GM19467 (cell line): ENCODE measurements around the gene VTI1A.

Source experiments
- ATAC-seq: cut with Tn5 transposase; IDR thresholded peaks from one replicate; pipeline ENCODE4 v1.9.1; 2021; ENCODE audit warnings: mild to moderate bottlenecking, moderate library complexity; ENCODE audit not compliant: unreplicated experiment

Gene VTI1A

DNA sequence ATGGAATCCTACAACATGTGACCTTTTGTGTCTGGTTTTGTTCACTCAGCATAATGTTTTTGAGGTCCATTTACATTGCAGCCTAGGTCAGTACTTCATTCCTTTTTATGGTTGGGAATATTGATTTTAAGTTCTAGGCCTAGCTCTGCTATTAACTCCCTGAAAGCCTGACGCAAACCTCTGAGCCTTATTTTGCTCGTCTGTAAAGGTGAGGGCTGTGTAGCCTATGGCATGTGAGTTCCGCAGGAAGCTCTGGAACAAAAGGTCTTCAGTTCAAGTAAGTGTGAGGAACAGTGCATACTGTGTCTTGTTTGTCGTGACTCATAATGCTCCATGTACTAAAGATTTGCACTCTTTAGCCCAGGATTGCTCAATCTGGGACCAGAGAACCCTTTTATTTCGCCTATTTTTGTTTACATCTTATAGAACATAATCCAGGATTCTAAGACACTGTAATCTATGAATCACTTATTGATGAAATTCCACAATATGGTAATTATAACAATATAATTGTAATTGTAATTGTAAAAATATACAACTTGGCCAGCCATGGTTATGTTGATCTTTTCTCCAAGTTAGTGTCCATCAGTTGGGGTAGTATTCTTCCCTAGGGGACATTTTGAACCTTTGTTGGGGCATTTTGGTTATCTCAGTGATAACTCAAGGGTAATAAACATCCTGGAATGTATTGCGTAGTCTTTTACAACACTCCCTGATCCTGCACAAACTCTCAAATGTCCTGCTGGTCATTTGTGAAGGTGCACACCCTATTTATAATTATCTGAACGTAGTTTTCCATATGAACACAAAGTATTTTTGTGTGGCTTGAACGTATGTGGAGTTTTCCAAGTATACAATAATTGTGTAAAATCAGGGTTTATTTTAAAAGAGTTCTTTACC, 184.7 kb downstream of the VTI1A start:
- ATAC-seq = no peak

GRCh38 chr10:112634096-112634830, 187.2 kb downstream of the VTI1A start:
- ATAC-seq = no peak

GRCh38 chr10:112637901-112638300, 190.9 kb downstream of the VTI1A start:
- no peak for ATAC-seq

GRCh38 chr10:112639298-112639697, 192.3 kb downstream of the VTI1A start:
- no peak for ATAC-seq

DNA sequence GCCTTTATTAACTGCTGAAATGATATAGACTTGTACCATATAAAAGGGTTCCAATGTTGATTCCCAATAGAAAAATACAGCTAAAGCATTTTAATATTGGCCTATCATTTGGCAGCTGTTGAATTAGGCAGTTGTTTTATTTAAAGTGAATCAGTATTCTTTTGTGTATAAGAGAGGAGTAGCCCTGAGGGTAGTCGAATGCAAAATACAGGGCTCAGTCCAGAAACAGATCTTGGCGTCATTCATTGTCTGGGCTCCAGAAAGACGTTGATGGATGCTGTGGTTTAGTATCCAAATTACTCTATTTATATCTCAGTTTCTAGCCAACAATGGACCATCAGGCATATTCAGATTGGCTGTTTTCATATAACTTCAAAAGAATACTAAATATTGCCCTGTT, 193.6 kb downstream of the VTI1A start:
- ATAC-seq = no peak

GRCh38 chr10:112643600-112644264, 196.7 kb downstream of the VTI1A start:
- no peak for ATAC-seq

DNA sequence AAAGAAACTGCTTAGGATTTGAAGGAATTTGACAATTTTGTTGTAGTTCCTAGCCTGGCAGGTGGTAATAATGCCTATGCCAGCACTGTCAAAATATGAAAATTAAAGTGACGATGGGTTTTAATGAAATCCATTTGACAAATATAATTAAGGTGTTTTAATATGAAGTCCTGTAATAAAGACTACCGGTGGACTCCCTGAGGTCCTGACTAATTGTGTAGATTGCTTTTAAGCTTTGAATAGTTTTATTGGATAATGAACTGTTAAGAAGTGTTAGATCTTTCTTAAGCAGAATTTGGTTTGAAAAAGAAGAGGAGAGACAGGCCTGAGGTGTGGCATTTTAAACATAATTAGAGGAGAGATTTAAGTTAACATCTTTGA, 197.2 kb downstream of the VTI1A start:
- ATAC-seq = no peak

DNA sequence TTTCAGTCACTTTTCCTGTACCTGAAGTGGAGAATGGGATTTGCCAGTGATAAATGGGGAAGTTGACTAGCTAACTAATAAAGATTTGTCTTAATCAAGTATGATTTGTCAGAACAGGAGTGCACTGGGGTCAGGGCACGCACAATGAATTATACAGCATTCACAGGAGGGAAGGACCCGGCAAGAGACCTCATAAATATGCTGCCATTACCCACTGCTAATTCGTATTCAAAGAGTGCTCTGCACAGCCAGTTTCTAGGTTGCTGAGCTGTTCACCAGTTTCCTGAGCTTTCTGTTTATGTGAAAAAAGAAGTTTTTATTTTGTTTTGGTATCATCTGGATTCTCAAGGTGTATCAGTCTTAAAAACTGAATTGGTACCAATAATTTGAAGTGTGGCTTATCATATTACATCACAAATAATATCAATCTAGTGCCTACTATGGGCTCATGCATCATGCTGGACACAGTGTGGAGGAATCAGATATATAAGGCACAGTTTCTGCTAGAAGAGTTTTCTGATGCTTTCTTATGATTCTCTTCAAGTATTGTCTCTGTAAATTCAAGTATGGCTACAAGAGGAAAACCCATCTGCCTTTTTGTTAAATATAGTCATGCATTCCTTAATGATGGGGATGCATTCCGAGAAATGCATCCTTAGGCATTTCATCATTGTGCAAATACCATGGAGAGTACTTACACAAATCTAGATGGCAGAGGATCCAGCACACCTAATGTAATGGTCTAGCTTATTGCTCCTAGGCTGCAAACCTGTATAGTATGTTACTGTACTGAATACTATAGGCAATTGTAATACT, 202.2 kb downstream of the VTI1A start:
- no peak for ATAC-seq

GRCh38 chr10:112649822-112650152, 202.8 kb downstream of the VTI1A start:
- no peak for ATAC-seq

GRCh38 chr10:112650588-112651030, 203.6 kb downstream of the VTI1A start:
- no peak for ATAC-seq

- ATAC-seq = no peak
Observed at GRCh38 chr10:112653215-112653614, 206.2 kb downstream of the VTI1A start.

DNA sequence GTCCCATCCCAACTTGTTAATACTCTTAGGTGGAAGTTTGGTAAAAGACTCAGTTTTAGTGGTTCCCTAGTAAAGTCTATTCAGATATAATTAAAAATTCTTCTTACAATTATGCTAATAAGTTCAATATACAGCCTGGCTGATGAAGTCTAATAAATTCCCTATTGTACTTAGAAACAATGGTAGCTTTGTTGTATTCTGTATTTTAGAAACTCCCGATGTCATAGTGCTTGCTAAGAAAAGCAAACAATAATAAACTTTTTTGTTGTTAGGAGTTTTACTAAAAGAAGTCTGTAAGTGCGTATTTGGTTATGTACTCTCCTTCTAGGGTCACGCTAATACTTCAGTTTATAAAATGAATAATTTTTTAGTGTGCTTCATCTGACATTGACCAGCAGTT, 206.8 kb downstream of the VTI1A start:
- no peak for ATAC-seq

DNA sequence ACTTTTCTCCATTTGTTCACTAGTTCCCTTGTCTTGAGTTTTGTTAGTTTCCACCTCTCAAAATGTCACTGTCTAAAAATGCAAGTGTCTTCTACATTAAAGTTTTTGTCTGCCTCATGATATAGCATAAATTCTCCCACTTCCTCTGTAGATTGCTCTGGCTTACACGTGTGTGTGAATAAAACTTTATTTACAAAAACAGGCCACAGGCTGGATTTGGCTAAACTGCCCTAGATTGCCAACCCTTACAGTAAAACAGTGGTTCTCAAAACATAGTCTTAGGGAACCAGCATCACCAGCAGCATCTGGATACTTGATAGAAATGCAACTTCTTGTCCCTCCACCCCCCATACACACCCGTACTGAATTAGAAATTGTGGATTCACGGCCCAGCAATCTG, 207.8 kb downstream of the VTI1A start:
- no peak for ATAC-seq

DNA sequence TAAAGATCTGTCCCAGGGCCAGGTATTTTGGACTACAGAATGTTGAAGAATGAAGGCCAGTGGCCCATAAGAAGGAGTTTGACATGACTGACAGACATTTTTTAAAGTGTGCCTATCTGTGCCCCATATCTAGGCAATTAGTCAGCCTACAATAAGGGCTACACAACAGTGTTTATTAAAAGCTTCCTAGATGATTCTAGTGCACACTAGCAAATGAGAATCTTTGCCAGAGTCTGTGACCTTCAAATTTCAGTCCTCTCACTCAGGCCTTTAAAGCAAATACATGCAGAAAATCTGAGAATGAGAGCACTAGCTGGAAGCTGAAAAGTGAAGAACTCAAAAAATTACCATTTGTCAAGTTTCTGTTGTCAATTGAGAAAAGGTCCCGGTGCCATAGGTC, 208.7 kb downstream of the VTI1A start:
- ATAC-seq = no peak

- no peak for ATAC-seq
Observed at GRCh38 chr10:112658465-112658864, 211.4 kb downstream of the VTI1A start.

- no peak for ATAC-seq
Observed at GRCh38 chr10:112658900-112659638, 212.1 kb downstream of the VTI1A start.

- no peak for ATAC-seq
Observed at GRCh38 chr10:112663234-112664125, 216.5 kb downstream of the VTI1A start.

- ATAC-seq = no peak
Observed at GRCh38 chr10:112666094-112666493, 219.1 kb downstream of the VTI1A start.

DNA sequence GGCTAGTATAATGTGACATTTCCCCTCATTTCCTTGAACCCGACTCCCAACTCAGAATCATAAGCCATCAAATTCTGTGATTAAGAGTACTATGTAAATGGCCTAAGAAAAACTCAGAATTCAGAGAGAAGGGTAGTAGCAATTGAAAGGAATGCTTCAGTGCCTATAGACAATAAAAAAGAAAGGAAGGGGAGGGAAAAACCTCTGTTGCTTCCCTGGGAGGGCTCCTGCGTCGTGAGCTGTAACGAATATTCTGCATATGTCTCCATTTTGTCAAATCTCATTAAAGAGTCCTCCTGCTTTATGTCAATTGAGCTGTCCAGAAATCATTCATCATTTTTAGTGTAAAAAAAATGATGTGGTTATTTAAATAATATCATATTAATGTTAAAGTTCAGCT, 223.0 kb downstream of the VTI1A start:
- no peak for ATAC-seq
